C4-2B (cell line): ENCODE measurements around the gene NOXA1.
"Not testable (repeated sequence)": the region's sequence is repeated elsewhere in the genome, so short reads cannot be mapped to it uniquely, and the experiment has no call there.

Experiments
- H3K27ac ChIP-seq: fragments of 450-650 bp; 2 replicates; pipeline ENCODE4 v1.5.1; 2017
- CTCF ChIP-seq: fragments of 450-650 bp; conservative IDR thresholded peaks from 2 replicates; pipeline ENCODE4 v1.5.1; 2017; ENCODE audit warnings: mild to moderate bottlenecking
- ZFX ChIP-seq: fragments of 450-650 bp; IDR thresholded peaks from 2 replicates; pipeline ENCODE4 v1.6.1; 2017

Gene NOXA1

GRCh38 chr9:137462986-137463930 lies 40.1 kb downstream of the NOXA1 start:
- no peak overlapping the region for H3K27ac ChIP-seq
- TF ChIP-seq CTCF (no peak), ZFX (no peak)

- TF ChIP-seq ZFX (no peak), CTCF (no peak)
- no peak overlapping the region for H3K27ac ChIP-seq
Measured at GRCh38 chr9:137463931-137464290, 40.7 kb downstream of the NOXA1 start.

- no peak overlapping the region for H3K27ac ChIP-seq
- TF ChIP-seq CTCF (no peak), ZFX (no peak)
Measured at GRCh38 chr9:137464291-137464999, 41.3 kb downstream of the NOXA1 start.

- TF ChIP-seq ZFX = no peak
- TF ChIP-seq CTCF = no peak
- H3K27ac ChIP-seq = no peak overlapping the region
Measured at GRCh38 chr9:137465000-137465719, 42.0 kb downstream of the NOXA1 start.

- no peak overlapping the region for H3K27ac ChIP-seq
- TF ChIP-seq CTCF (no peak), ZFX (no peak)
Measured at GRCh38 chr9:137465720-137466388, 42.7 kb downstream of the NOXA1 start.

- not testable (repeated sequence) for H3K27ac ChIP-seq
Measured at GRCh38 chr9:137466389-137467085, 43.3 kb downstream of the NOXA1 start.

- no peak for TF ChIP-seq CTCF
- no peak overlapping the region for H3K27ac ChIP-seq
Measured at GRCh38 chr9:137467161-137467581, 44.0 kb downstream of the NOXA1 start.
